Measurements from ENCODE around the gene CBX1. TPM values are rescaled to one million over a fixed set of nuclear protein-coding genes. Genes with fewer than 3 reads are reported as not detected.

Gene CBX1
- total and polyA plus RNA-seq, 2 of the 4 experiments (the other 2 are of a cell fraction) = 35.0 to 54.9 TPM

GRCh38 chr17:48066656-48067055 lies 34.6 kb downstream of the CBX1 start:
- POLR2A ChIA-PET (ENCODE audit: unreplicated experiment) = no interaction called here

More at GRCh38 chr17:48066656-48067055, 34.6 kb downstream of the CBX1 start:
- peaks cover 3% of the 10 kb centered on the region for H3K9me1 ChIP-seq (ENCODE audit: insufficient read depth, low read length)
- no peak overlapping the region for H3K27ac ChIP-seq (ENCODE audit: insufficient read depth, low read length)
- peaks cover 14 to 56% of the 10 kb centered on the region in 2 experiments for H3K79me1 ChIP-seq (ENCODE audit: low read depth in 1 of 2, low read length in 2 of 2)
- H3K4me2 ChIP-seq (ENCODE audit: low read depth, low read length) = no peak overlapping the region
- peak overlapping the region; percentile 4; the same call in 1 of the 2 replicates for H3K23ac ChIP-seq (ENCODE audit: low read depth, low read length)
- no peak overlapping the region for H3K14ac ChIP-seq (replicated peaks; ENCODE audit: low read depth, low read length)
- peaks cover 5% of the 10 kb centered on the region; the same call in 1 of the 2 replicates for H4K20me1 ChIP-seq (ENCODE audit: insufficient read depth, low read length)
- no peak overlapping the region for H3K4me3 ChIP-seq (ENCODE audit: insufficient read depth, low read depth, low read length)
- no peak for ATAC-seq (ENCODE audit: low read depth)
- in situ Hi-C loops (cut with MboI; ENCODE audit: low sequenced_read_pairs) = loop anchor here (5.0 kb wide), 1 partner anchor 34 kb away; no protein-coding TSS in a partner anchor
- H3K27me3 ChIP-seq (ENCODE audit: control insufficient read depth, insufficient read depth, low read length) = no peaks in the 10 kb centered on the region
- H2AFZ ChIP-seq (replicated peaks; ENCODE audit: low read length, poor library complexity) = no peak overlapping the region
- CTCF ChIA-PET = interaction anchor here (1.1 kb wide), 1 partner anchor 13 kb away, joined by 3 read pairs; no protein-coding TSS in a partner anchor
- WGBS, 2 experiments (ENCODE audit: extremely low coverage in 2 of 2, insufficient read length in 1 of 2) = no CpG with 5 or more reads among the region's 1 CpG
- peaks cover 36% of the 10 kb centered on the region for H3K36me3 ChIP-seq (ENCODE audit: control insufficient read depth, insufficient read depth, low read length)
- dilution Hi-C loops (cut with HindIII; ENCODE audit: low sequenced_read_pairs, unreplicated experiment) = no loop called here
- H3K4ac ChIP-seq (ENCODE audit: low read depth, low read length) = no peak overlapping the region
- H2AK9ac ChIP-seq (replicated peaks; ENCODE audit: low read depth, low read length, poor library complexity) = no peak overlapping the region
- no peak overlapping the region for H2BK5ac ChIP-seq (ENCODE audit: low read depth, low read length, poor library complexity, severe bottlenecking)
- H2BK20ac ChIP-seq (ENCODE audit: low read depth, low read length) = no peak overlapping the region
- no peaks in the 10 kb centered on the region for H3K9me3 ChIP-seq (ENCODE audit: control insufficient read depth, insufficient read depth, low read length)
- TF ChIP-seq BHLHE40 (IDR thresholded peaks at IDR 0.05; ENCODE audit: low read depth, low read length) (no peak), POLR2A (IDR thresholded peaks at IDR 0.05; ENCODE audit: low read depth, low read length) (no peak)
- H4K5ac ChIP-seq (ENCODE audit: low read depth, low read length) = no peak overlapping the region
- no TSS peak for BruUV-seq (replicated peaks)
- H2AK5ac ChIP-seq (ENCODE audit: low read depth, low read length) = no peak overlapping the region
- no peak overlapping the region for H2BK15ac ChIP-seq (ENCODE audit: low read depth, low read length)
- DNase-seq = no peak
- H2BK120ac ChIP-seq (ENCODE audit: low read depth, low read length) = no peak overlapping the region
- H3K56ac ChIP-seq (ENCODE audit: extremely low read depth, insufficient read depth, low read length) = no peak overlapping the region
- H3K4me1 ChIP-seq (ENCODE audit: control insufficient read depth, insufficient read depth, low read length) = peaks cover 2% of the 10 kb centered on the region
- no peak overlapping the region for H4K91ac ChIP-seq (ENCODE audit: insufficient read depth, low read depth, low read length)
- H3K18ac ChIP-seq (ENCODE audit: low read depth, low read length) = no peak overlapping the region
- no peak overlapping the region for H4K8ac ChIP-seq (ENCODE audit: low read depth in 2 of 2, low read length in 2 of 2)
- no peak overlapping the region; the same call in 1 of the 2 replicates for H3K9ac ChIP-seq (ENCODE audit: low read depth, low read length)
- intact Hi-C loops (cut with micrococcal nuclease) = no loop called here
